Neutrophil (primary cell): ENCODE results near the gene TBCC.

Experiments used
- H3K27ac ChIP-seq: fragments of 200-600 bp; sonication (generic); 2 replicates; pipeline ENCODE4 v1.5.1; 2016; ENCODE audit warnings: mild to moderate bottlenecking, moderate library complexity
- H3K27me3 ChIP-seq: fragments of 200-600 bp; sonication (generic); 2 replicates; pipeline ENCODE4 v1.6.0; 2016; ENCODE audit warnings: mild to moderate bottlenecking
- H3K36me3 ChIP-seq: fragments of 200-600 bp; sonication (generic); 2 replicates; pipeline ENCODE4 v1.5.1; 2017
- H3K4me1 ChIP-seq, 2 experiments: fragments of 200-600 bp in 1 of 2; sonication (generic) in 1 of 2; 1 replicate in 1 of 2; 2 replicates in 1 of 2; pipeline versions ENCODE4 v1.5.1 to v1.6.1; 2013 to 2016; ENCODE audit warnings: low read depth in 1 of 2, low read length in 1 of 2, mild to moderate bottlenecking in 1 of 2, moderate library complexity in 1 of 2; ENCODE audit not compliant: control insufficient read depth in 1 of 2, insufficient read depth in 1 of 2
- H3K4me3 ChIP-seq, 2 experiments: fragments of 200-600 bp in 1 of 2; sonication (generic) in 1 of 2; 1 replicate in 1 of 2; 2 replicates in 1 of 2; pipeline ENCODE4 v1.5.1; 2013 to 2016; ENCODE audit warnings: low read depth in 1 of 2, low read length in 1 of 2, mild to moderate bottlenecking in 1 of 2, moderate library complexity in 1 of 2
- H3K9me3 ChIP-seq: fragments of 200-600 bp; sonication (generic); 2 replicates; pipeline ENCODE4 v1.5.1; 2016
- CTCF ChIP-seq: fragments of 200-600 bp; sonication (generic); IDR thresholded peaks from 2 replicates; pipeline ENCODE4 v1.5.1; 2016; ENCODE audit warnings: antibody characterized with exemption

TBCC gene

GRCh38 chr6:42782689-42783176 is 36.8 kb upstream of the TBCC start:
- no peak for TF ChIP-seq CTCF
- Histone ChIP-seq H3K27ac (peak overlapping the region; percentile 100), H3K4me1 (peaks cover 34 to 40% of the 10 kb centered on the region in 2 experiments)

GRCh38 chr6:42781796-42782688 is 36.1 kb upstream of the TBCC start, which contains the start of gene BICRAL:
TSS of gene BICRAL (plus strand) at chr6:42782052. CDS start at chr6:42822023, 39,971 bp downstream.
- Histone ChIP-seq H3K4me1 (peaks cover 35 to 38% of the 10 kb centered on the region in 2 experiments), H3K36me3 (no peaks in the 10 kb centered on the region), H3K4me3 (peak within 1 kb of the TSS; percentile 69 to 99), H3K27me3 (no peaks in the 10 kb centered on the region), H3K27ac (peak within 1 kb of the TSS; percentile 100), H3K9me3 (no peaks in the 10 kb centered on the region)
- no peak for TF ChIP-seq CTCF

More at GRCh38 chr6:42782689-42783176, 36.8 kb upstream of the TBCC start:
- Histone ChIP-seq H3K27me3 (no peaks in the 10 kb centered on the region), H3K4me3 (peak overlapping the region; percentile 69 to 99), H3K9me3 (no peaks in the 10 kb centered on the region), H3K36me3 (no peaks in the 10 kb centered on the region)

GRCh38 chr6:42781546-42781795 is 35.6 kb upstream of the TBCC start:
- Histone ChIP-seq H3K27me3 (no peaks in the 10 kb centered on the region), H3K4me1 (peaks cover 35% of the 10 kb centered on the region in 2 experiments)

GRCh38 chr6:42779521-42779920 is 33.6 kb upstream of the TBCC start:
- H3K4me3 ChIP-seq = no peak overlapping the region
- no peaks in the 10 kb centered on the region for H3K27me3 ChIP-seq
- no peak for TF ChIP-seq CTCF
- no peaks in the 10 kb centered on the region for H3K36me3 ChIP-seq
- H3K27ac ChIP-seq = no peak overlapping the region
- H3K4me1 ChIP-seq = peaks cover 31 to 32% of the 10 kb centered on the region in 2 experiments
- no peaks in the 10 kb centered on the region for H3K9me3 ChIP-seq

More at GRCh38 chr6:42781546-42781795, 35.6 kb upstream of the TBCC start:
- no peaks in the 10 kb centered on the region for H3K36me3 ChIP-seq
- no peak for TF ChIP-seq CTCF
- H3K4me3 ChIP-seq = peak overlapping the region; percentile 69 to 99
- no peaks in the 10 kb centered on the region for H3K9me3 ChIP-seq
- H3K27ac ChIP-seq = peak overlapping the region; percentile 100

- Histone ChIP-seq H3K27me3 (no peaks in the 10 kb centered on the region), H3K4me1 (peaks cover 35 to 39% of the 10 kb centered on the region in 2 experiments), H3K4me3 (no peak overlapping the region), H3K27ac (no peak overlapping the region), H3K36me3 (no peaks in the 10 kb centered on the region), H3K9me3 (no peaks in the 10 kb centered on the region)
- no peak for TF ChIP-seq CTCF
These were observed 32.2 kb upstream of the TBCC start for GRCh38 chr6:42778122-42778521.
